ENCODE data around the gene ZMYND8. TPM values are rescaled to one million over a fixed set of nuclear protein-coding genes. Genes with fewer than 3 reads are reported as not detected.

The ZMYND8 gene
- total and polyA plus RNA-seq, 2 of the 8 experiments (the other 6 are each of a cell fraction or from before 2014, with no cell fraction given) = 50.5 to 163 TPM

- TF ChIP-seq NRF1 (IDR thresholded peaks at IDR 0.05; ENCODE audit: low read depth, low read length) = no peak
- TF ChIP-seq RAD21 (IDR thresholded peaks at IDR 0.05 in 1 of 2, conservative IDR thresholded peaks at IDR 0.05 in 1 of 2; ENCODE audit: low read depth in 2 of 2, low read length in 2 of 2) = no peak
- TF ChIP-seq TAF1 (IDR thresholded peaks at IDR 0.05; ENCODE audit: low read depth, low read length) = no peak
- no peak for TF ChIP-seq EGR1 (IDR thresholded peaks at IDR 0.05; ENCODE audit: borderline replicate concordance, low read depth, low read length)
- TF ChIP-seq FOSL1 (IDR thresholded peaks at IDR 0.05; ENCODE audit: insufficient read depth, low read depth, low read length) = no peak
- TF ChIP-seq HDAC6 (IDR thresholded peaks at IDR 0.05; ENCODE audit: low read depth, low read length) = no peak
- TF ChIP-seq YY1 (IDR thresholded peaks at IDR 0.05; ENCODE audit: low read depth, low read length) = no peak
- TF ChIP-seq HDAC2 (IDR thresholded peaks at IDR 0.05; ENCODE audit: borderline replicate concordance in 1 of 2, low read depth in 2 of 2, low read length in 2 of 2) = no peak
- TF ChIP-seq TCF12 (IDR thresholded peaks at IDR 0.05; ENCODE audit: low read depth, low read length) = no peak
These were observed 113.5 kb downstream of the ZMYND8 start (continued) for GRCh38 chr20:47243003-47243402.

All from H1 (cell line).